HG03280 (cell line): ENCODE results near the gene PADI1.

Source experiments
- ATAC-seq: cut with Tn5 transposase; IDR thresholded peaks from one replicate; pipeline ENCODE4 v1.9.1; 2021; ENCODE audit warnings: mild to moderate bottlenecking, moderate library complexity; ENCODE audit not compliant: unreplicated experiment

PADI1 gene

GRCh38 chr1:17214876-17215544 lies 10.1 kb downstream of the PADI1 start:
- no peak for ATAC-seq

GRCh38 chr1:17215545-17215890 lies 10.6 kb downstream of the PADI1 start:
- ATAC-seq, result no peak

- ATAC-seq, result no peak
These were observed 11.2 kb downstream of the PADI1 start for GRCh38 chr1:17216078-17216477.

- ATAC-seq, result no peak
These were observed 12.7 kb downstream of the PADI1 start for GRCh38 chr1:17217607-17218006.

GRCh38 chr1:17218939-17219338 lies 14.0 kb downstream of the PADI1 start:
- ATAC-seq, result no peak

GRCh38 chr1:17220287-17220686 lies 15.4 kb downstream of the PADI1 start:
- no peak for ATAC-seq

GRCh38 chr1:17222557-17222956 lies 17.6 kb downstream of the PADI1 start:
- ATAC-seq, result no peak

GRCh38 chr1:17224434-17224833 lies 19.5 kb downstream of the PADI1 start:
- no peak for ATAC-seq

GRCh38 chr1:17225140-17225539 lies 20.2 kb downstream of the PADI1 start:
- no peak for ATAC-seq

GRCh38 chr1:17227358-17227915 lies 22.5 kb downstream of the PADI1 start:
- no peak for ATAC-seq

GRCh38 chr1:17228619-17229018 lies 23.7 kb downstream of the PADI1 start:
- no peak for ATAC-seq

- ATAC-seq, result no peak
These were observed 24.5 kb downstream of the PADI1 start for GRCh38 chr1:17229379-17229778.

- ATAC-seq, result no peak
These were observed 25.2 kb downstream of the PADI1 start for GRCh38 chr1:17230106-17230505.

GRCh38 chr1:17230671-17231310 lies 25.9 kb downstream of the PADI1 start:
- no peak for ATAC-seq

GRCh38 chr1:17232759-17233661 lies 28.1 kb downstream of the PADI1 start:
- no peak for ATAC-seq

- ATAC-seq, result no peak
These were observed 28.9 kb downstream of the PADI1 start for GRCh38 chr1:17233675-17234320.

- no peak for ATAC-seq
These were observed 29.5 kb downstream of the PADI1 start for GRCh38 chr1:17234405-17234804.

GRCh38 chr1:17235135-17235885 lies 30.4 kb downstream of the PADI1 start:
- no peak for ATAC-seq

- ATAC-seq, result no peak
These were observed 32.0 kb downstream of the PADI1 start for GRCh38 chr1:17236779-17237560.

GRCh38 chr1:17237561-17237903 lies 32.6 kb downstream of the PADI1 start:
- no peak for ATAC-seq
